AG10803 (cell line): Measurements from ENCODE around the gene ZRANB3.

ENCODE experiments used
- DNase-seq: peaks from one replicate; pipeline ENCODE4 v3.0.0; 2010; ENCODE audit warnings: low read depth
- H3K4me3 ChIP-seq: 2 replicates; pipeline ENCODE4 v1.5.1; 2011; ENCODE audit warnings: mild to moderate bottlenecking, low read length, control low read depth
- CTCF ChIP-seq: conservative IDR thresholded peaks from 2 replicates; pipeline ENCODE4 v1.5.1; 2011; ENCODE audit warnings: mild to moderate bottlenecking, low read length, control low read depth, inconsistent platforms

ZRANB3 gene

GRCh38 chr2:135226961-135227360, 304.1 kb downstream of the ZRANB3 start:
- DNase-seq: peak; percentile 90
- no peak overlapping the region for H3K4me3 ChIP-seq
- no peak for TF ChIP-seq CTCF

- DNase-seq: peak; percentile 52
- TF ChIP-seq CTCF: no peak
- no peak overlapping the region for H3K4me3 ChIP-seq
Observed at GRCh38 chr2:135225781-135226180, 305.2 kb downstream of the ZRANB3 start.

DNA sequence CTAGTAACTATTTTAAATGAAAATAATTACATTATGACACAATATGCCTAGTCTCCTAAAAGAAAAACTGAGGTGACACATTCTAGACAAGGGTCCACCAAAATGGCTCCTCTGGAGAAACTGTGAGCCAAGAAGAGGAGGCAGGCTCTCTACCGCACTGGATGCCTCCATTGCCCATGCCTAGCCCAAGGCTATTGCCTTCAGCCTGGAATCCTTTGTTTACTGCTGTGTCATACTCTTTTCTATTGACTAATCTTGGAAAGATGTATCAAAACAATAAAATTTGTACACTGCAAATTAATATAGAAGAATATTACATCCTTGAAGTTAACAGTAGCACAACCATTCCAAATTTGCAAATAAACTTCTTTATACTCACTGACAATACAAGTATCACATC, 311.8 kb downstream of the ZRANB3 start:
- no peak for TF ChIP-seq CTCF
- H3K4me3 ChIP-seq: no peak overlapping the region
- no peak for DNase-seq

DNA sequence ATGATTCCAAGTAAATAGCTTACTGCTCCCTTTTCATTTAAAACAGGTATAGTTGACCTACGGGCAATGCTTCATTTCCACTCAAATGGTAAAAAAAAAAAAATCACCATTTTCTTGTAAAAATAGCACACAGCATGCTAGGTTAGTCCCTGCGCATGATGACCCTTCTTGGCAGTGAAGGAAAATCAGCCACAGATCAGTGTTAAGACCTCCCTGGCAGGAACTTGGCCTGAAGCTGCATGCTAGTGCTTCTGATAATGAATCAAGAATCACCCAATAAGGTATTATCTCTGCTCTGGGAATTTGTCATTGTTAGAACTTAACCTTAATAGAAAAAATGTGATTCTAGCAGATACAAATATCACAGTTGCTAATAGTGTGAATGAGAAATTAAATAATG, 312.6 kb downstream of the ZRANB3 start:
- H3K4me3 ChIP-seq: no peak overlapping the region
- TF ChIP-seq CTCF: no peak
- DNase-seq: no peak

DNA sequence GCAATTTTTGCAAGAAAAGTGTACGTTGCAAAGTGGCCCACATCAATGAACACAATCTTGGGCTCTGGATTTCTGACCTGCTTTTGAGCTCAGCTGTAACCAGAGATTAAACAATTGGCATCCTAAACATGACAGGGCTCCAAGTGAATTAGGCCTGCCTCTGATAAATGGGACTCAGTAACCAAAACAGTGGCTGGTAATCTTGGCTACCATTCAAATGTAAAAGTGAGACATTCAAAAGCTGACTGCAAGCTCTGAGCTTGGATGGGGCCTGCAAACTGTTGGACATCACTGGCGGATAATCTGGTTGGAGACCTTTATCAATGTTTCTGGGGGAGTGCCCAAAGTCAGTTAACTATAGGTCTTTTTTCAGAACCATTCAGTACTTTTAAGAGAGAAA, 318.3 kb downstream of the ZRANB3 start:
- DNase-seq: no peak
- TF ChIP-seq CTCF: no peak
- H3K4me3 ChIP-seq: no peak overlapping the region

DNA sequence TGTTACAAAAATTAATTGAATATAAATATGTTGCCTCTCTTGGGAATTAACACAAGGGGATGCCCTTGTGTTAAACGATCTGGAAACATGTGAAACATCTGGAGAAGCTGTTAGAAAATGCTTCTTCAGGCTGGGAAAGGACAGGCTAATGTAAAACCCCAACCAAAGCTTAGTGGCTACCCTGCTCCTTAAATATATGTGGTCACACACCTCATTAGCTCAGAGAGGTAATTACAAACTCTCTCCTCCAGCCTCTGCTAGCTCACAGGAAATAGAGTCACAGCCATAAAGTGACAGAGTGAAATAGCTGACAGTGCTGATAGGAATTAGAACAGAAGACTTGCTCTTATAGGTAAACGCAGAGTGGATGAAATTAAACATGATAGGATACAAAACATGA, 323.0 kb downstream of the ZRANB3 start:
- TF ChIP-seq CTCF: no peak
- DNase-seq: peak; percentile 24
- H3K4me3 ChIP-seq: no peak overlapping the region

DNA sequence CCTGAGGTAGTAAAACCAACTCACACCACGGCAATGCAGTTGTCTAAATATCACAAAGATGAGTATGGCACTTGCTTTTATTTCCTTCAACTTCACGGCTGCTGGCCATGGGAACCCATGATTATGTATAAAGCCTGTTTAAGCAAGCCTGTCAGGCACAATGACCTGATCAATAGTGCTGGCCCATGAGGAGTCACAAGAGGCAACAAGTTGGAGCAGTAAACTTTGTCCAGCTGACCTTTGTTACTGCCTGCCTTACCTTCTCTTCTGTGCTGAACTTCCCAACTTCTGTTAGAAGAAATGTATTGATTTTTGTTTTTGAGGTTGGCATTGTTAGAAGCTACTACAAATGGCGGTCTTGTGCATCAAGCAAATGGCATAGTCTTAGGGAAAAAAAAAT, 327.1 kb downstream of the ZRANB3 start:
- TF ChIP-seq CTCF: no peak
- no peak overlapping the region for H3K4me3 ChIP-seq
- no peak for DNase-seq
